Stimulated activated CD4-positive, alpha-beta T cell treated with anti-CD3 and anti-CD28 coated beads, Interleukin-2, amount 100 ng/mL, for 24 hours (primary cell): ENCODE data around the gene LHPP.

Experiments
- DNase-seq, 2 donors: peaks; one replicate each; pipeline ENCODE4 v3.0.0-alpha.2; 2020

The LHPP gene

GRCh38 chr10:124630551-124630950 is 168.9 kb downstream of the LHPP start:
- no peak for DNase-seq

- peak; percentile 48 to 55 for DNase-seq
Measured at GRCh38 chr10:124632064-124632531, 170.5 kb downstream of the LHPP start.

GRCh38 chr10:124632566-124632965 is 170.9 kb downstream of the LHPP start:
- DNase-seq, result no peak

- no peak for DNase-seq
Measured at GRCh38 chr10:124636271-124636995, 174.8 kb downstream of the LHPP start.

- DNase-seq, result no peak
Measured at GRCh38 chr10:124637091-124637700, 175.6 kb downstream of the LHPP start.

- no peak for DNase-seq
Measured at GRCh38 chr10:124637746-124638145, 176.1 kb downstream of the LHPP start.

GRCh38 chr10:124639206-124639605 is 177.6 kb downstream of the LHPP start:
- no peak for DNase-seq

GRCh38 chr10:124639646-124640045 is 178.0 kb downstream of the LHPP start:
- no peak for DNase-seq

- DNase-seq, result no peak
Measured at GRCh38 chr10:124640056-124640455, 178.4 kb downstream of the LHPP start.

GRCh38 chr10:124640538-124641231 is 179.1 kb downstream of the LHPP start:
- no peak for DNase-seq

GRCh38 chr10:124641282-124642087 is 179.9 kb downstream of the LHPP start:
- peak; percentile 32 to 49 for DNase-seq

- no peak for DNase-seq
Measured at GRCh38 chr10:124642088-124642710, 180.6 kb downstream of the LHPP start.

- no peak for DNase-seq
Measured at GRCh38 chr10:124643330-124644009, 181.8 kb downstream of the LHPP start.

GRCh38 chr10:124644236-124644635 is 182.6 kb downstream of the LHPP start:
- no peak for DNase-seq

- DNase-seq, result no peak
Measured at GRCh38 chr10:124644771-124645415, 183.3 kb downstream of the LHPP start.

- no peak for DNase-seq
Measured at GRCh38 chr10:124645467-124646095, 184.0 kb downstream of the LHPP start.

GRCh38 chr10:124646483-124647352 is 185.1 kb downstream of the LHPP start:
- DNase-seq, result no peak

GRCh38 chr10:124647421-124648130 is 186.0 kb downstream of the LHPP start:
- peak; percentile 63 to 68 for DNase-seq

GRCh38 chr10:124648131-124648475 is 186.5 kb downstream of the LHPP start:
- DNase-seq, result no peak
